Mesendoderm (in vitro differentiated cells): Measurements from ENCODE around the gene PMS2.
"Not testable (repeated sequence)": the region's sequence is repeated elsewhere in the genome, so short reads cannot be mapped to it uniquely, and the experiment has no call there.

Experiments used
- DNase-seq: peaks from one replicate; pipeline ENCODE4 v3.0.0; 2013
- H2AK5ac ChIP-seq: 2 replicates; pipeline ENCODE4 v1.6.1; 2013; ENCODE audit warnings: low read length, inconsistent platforms
- H2BK120ac ChIP-seq: 2 replicates; pipeline ENCODE4 v1.6.1; 2013; ENCODE audit warnings: low read depth, mild to moderate bottlenecking, low read length, moderate library complexity, mixed read lengths
- H2BK15ac ChIP-seq: replicated peaks from 2 replicates; pipeline ENCODE4 v1.6.1; 2013; ENCODE audit warnings: low read depth, mild to moderate bottlenecking, moderate library complexity
- H2BK5ac ChIP-seq: 2 replicates; pipeline ENCODE4 v1.6.1; 2013; ENCODE audit warnings: low read length, inconsistent platforms
- H3K18ac ChIP-seq: 2 replicates; pipeline ENCODE4 v1.6.1; 2013; ENCODE audit warnings: mild to moderate bottlenecking, low read length, mixed read lengths
- H3K23ac ChIP-seq: one replicate; pipeline ENCODE4 v1.6.1; 2013; ENCODE audit warnings: low read length
- H3K27ac ChIP-seq: 2 replicates; pipeline ENCODE4 v1.5.1; 2013; ENCODE audit warnings: low read depth, mild to moderate bottlenecking, inconsistent platforms, low read length, moderate library complexity
- H3K27me3 ChIP-seq: 2 replicates; pipeline ENCODE4 v1.6.1; 2013; ENCODE audit warnings: low read length, control low read depth, mild to moderate bottlenecking, inconsistent platforms; ENCODE audit not compliant: insufficient read depth, poor library complexity
- H3K36me3 ChIP-seq: 2 replicates; pipeline ENCODE4 v1.6.1; 2013; ENCODE audit warnings: low read length, inconsistent platforms; ENCODE audit not compliant: control insufficient read depth, insufficient read depth
- H3K4ac ChIP-seq: one replicate; pipeline ENCODE4 v1.6.1; 2013; ENCODE audit warnings: low read depth, mild to moderate bottlenecking, low read length, moderate library complexity
- H3K4me1 ChIP-seq: 2 replicates; pipeline ENCODE4 v1.6.1; 2013; ENCODE audit warnings: low read depth, low read length, inconsistent platforms; ENCODE audit not compliant: control insufficient read depth
- H3K4me2 ChIP-seq: 2 replicates; pipeline ENCODE4 v1.6.1; 2013; ENCODE audit warnings: low read length
- H3K4me3 ChIP-seq: 2 replicates; pipeline ENCODE4 v1.5.1; 2013; ENCODE audit warnings: mild to moderate bottlenecking, low read length
- H3K56ac ChIP-seq: one replicate; pipeline ENCODE4 v1.6.1; 2013; ENCODE audit warnings: low read length
- H3K79me1 ChIP-seq: 2 replicates; pipeline ENCODE4 v1.6.1; 2013; ENCODE audit warnings: low read length, inconsistent platforms
- H3K79me2 ChIP-seq: 2 replicates; pipeline ENCODE4 v1.6.1; 2013; ENCODE audit warnings: mild to moderate bottlenecking, low read length; ENCODE audit not compliant: control insufficient read depth, insufficient read depth
- H3K9ac ChIP-seq: 2 replicates; pipeline ENCODE4 v1.6.1; 2013; ENCODE audit warnings: low read length, inconsistent platforms
- H4K5ac ChIP-seq: one replicate; pipeline ENCODE4 v1.6.1; 2013; ENCODE audit warnings: low read length
- H4K8ac ChIP-seq: one replicate; pipeline ENCODE4 v1.6.1; 2013; ENCODE audit warnings: low read depth, mild to moderate bottlenecking, control low read depth, low read length, moderate library complexity
- WGBS: extraction: QIAGEN DNeasy Blood & Tissue Kit; methylation state at CpG from one replicate; pipeline ENCODE4 v1.1.7; 2013; ENCODE audit warnings: low lambda C conversion rate, missing lambda C conversion rate; ENCODE audit not compliant: insufficient coverage; ENCODE audit errors: extremely low coverage; 5-methylcytosine and 5-hydroxymethylcytosine counted together

PMS2 gene

DNA sequence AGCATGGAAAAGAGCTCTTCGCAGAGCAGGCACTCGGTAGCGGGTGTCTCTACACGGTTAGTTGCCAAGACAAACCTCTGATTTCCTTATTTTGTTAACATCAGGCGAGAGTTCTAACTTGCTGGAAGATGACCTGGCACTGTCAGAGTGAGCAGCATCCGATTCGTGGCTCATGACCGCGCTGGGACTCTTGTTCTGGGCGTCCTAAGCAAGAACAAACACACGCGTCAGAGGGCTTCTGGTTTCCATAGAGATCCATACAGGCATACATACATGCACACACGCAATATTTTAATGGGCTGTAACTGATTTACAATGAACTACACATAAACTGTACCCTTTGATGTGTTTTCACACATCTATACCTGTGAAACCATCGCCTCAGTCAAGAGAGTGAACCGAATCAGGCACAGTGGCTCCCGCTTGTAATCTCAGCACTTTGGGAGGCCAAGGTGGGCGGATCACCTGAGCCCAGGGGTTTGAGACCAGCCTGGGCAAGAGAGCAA is 73.9 kb downstream of the PMS2 start:
- no CpG with 5 or more reads among the region's 17 CpGs for WGBS
- not testable (repeated sequence) for H3K56ac ChIP-seq

DNA sequence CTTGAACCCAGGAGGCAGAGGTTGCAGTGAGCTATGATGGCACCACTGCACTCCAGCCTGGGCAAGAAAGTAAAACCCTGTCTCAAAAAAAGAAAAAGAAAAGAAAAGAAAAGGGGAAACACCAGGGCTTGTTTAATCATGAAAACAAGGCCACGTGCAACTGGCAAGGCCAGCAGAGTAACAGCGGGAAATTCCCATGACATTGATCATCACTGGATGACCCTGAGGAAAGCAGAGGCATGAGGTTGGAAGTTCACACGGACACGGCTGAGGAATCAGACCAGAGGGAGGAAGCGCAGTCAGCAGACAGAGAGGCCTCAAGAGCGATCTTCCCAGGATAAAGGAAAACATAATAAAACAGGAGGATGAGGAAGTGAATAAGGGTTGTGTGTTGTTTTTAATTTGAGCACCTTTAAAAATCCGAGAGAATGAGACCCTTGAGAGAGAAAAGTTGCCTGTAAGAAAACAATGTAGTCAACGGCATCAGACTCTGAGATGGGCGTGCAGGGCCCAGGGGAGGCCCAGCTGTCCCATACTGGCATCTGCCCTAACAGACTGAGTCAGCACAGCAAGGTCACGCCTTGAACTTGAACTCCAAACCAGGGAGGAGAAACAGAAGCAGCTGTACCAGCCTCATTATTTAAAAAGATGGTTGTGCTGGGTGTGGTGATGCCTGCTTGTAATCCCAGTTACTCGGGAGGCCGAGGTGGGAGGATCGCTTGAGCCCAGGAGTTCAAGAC is 76.8 kb downstream of the PMS2 start:
- H3K27ac ChIP-seq = not testable (repeated sequence)

More for the DNA sequence above, 73.9 kb downstream of the PMS2 start:
- not testable (repeated sequence) for H3K36me3 ChIP-seq, H3K9ac ChIP-seq, H3K23ac ChIP-seq, DNase-seq, H3K4me2 ChIP-seq, H3K79me2 ChIP-seq, H2BK5ac ChIP-seq, H2AK5ac ChIP-seq, H3K4me3 ChIP-seq, H3K18ac ChIP-seq, H3K27me3 ChIP-seq, H2BK15ac ChIP-seq, H3K4ac ChIP-seq, H4K8ac ChIP-seq, H3K4me1 ChIP-seq, H3K79me1 ChIP-seq, H4K5ac ChIP-seq, H3K27ac ChIP-seq, H2BK120ac ChIP-seq

DNA sequence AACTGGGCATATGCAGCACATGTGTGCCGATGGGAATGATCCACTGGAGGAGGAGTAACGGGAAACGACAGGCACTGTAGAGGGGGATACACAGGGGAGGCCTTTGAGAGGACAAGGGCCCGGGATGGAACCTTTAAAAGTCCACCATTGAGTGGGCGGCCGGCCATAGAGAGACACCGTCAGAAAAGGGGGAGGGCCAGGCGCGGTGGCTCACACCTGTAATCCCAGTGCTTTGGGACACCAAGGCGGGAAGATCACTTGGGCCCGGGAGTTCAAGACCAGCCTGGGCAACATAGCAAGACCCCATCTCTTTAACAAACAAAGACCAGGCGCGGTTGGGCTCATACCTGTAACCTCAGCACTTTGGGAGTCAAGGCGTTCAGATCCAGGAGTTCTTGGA is 77.6 kb downstream of the PMS2 start:
- not testable (repeated sequence) for H2BK120ac ChIP-seq, H3K9ac ChIP-seq, DNase-seq, H3K4me1 ChIP-seq, H2BK5ac ChIP-seq, H3K18ac ChIP-seq, H3K4ac ChIP-seq, H2AK5ac ChIP-seq, H4K8ac ChIP-seq, H3K4me2 ChIP-seq, H3K27ac ChIP-seq, H4K5ac ChIP-seq, H3K27me3 ChIP-seq, H3K4me3 ChIP-seq, H2BK15ac ChIP-seq, H3K23ac ChIP-seq, H3K79me1 ChIP-seq, H3K36me3 ChIP-seq, H3K56ac ChIP-seq, H3K79me2 ChIP-seq
- WGBS = no CpG with 5 or more reads among the region's 14 CpGs

More for the DNA sequence above, 76.8 kb downstream of the PMS2 start:
- not testable (repeated sequence) for H3K79me2 ChIP-seq, H4K5ac ChIP-seq, H4K8ac ChIP-seq, H3K56ac ChIP-seq, H3K4ac ChIP-seq, H3K18ac ChIP-seq, H3K36me3 ChIP-seq, H3K9ac ChIP-seq, H3K79me1 ChIP-seq, H2BK120ac ChIP-seq, H2AK5ac ChIP-seq, H3K27me3 ChIP-seq, H3K4me2 ChIP-seq, H2BK5ac ChIP-seq, H3K4me1 ChIP-seq, H3K23ac ChIP-seq, H2BK15ac ChIP-seq, DNase-seq, H3K4me3 ChIP-seq
- no CpG with 5 or more reads among the region's 13 CpGs for WGBS

DNA sequence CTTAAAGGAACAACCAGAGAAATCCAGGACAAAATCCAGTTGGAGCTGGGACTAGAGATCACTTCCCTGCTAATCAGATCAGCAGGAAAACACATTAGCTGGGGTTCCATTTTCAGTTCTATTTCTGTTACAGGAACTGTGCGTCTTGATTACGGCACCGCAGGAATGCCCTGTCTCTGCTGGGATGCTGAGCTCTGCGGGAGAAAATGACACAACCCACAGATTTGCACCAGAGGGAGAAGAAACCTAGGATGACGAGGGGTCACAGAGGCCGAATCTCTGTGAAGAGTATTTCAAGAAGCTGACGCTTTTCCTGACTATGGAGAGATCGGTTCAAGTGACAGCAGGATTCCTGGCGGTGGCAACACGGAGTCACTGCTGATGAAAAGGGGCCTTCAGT is 78.6 kb downstream of the PMS2 start:
- not testable (repeated sequence) for H4K8ac ChIP-seq, H3K36me3 ChIP-seq, H3K4ac ChIP-seq, H3K4me2 ChIP-seq, H3K79me1 ChIP-seq, H3K27me3 ChIP-seq, H2AK5ac ChIP-seq, H3K56ac ChIP-seq, H3K9ac ChIP-seq, H3K4me3 ChIP-seq, H3K79me2 ChIP-seq, H4K5ac ChIP-seq, H3K18ac ChIP-seq, H3K4me1 ChIP-seq, H2BK15ac ChIP-seq, H3K23ac ChIP-seq, H2BK5ac ChIP-seq, DNase-seq, H2BK120ac ChIP-seq, H3K27ac ChIP-seq
- WGBS = no CpG with 5 or more reads among the region's 10 CpGs

DNA sequence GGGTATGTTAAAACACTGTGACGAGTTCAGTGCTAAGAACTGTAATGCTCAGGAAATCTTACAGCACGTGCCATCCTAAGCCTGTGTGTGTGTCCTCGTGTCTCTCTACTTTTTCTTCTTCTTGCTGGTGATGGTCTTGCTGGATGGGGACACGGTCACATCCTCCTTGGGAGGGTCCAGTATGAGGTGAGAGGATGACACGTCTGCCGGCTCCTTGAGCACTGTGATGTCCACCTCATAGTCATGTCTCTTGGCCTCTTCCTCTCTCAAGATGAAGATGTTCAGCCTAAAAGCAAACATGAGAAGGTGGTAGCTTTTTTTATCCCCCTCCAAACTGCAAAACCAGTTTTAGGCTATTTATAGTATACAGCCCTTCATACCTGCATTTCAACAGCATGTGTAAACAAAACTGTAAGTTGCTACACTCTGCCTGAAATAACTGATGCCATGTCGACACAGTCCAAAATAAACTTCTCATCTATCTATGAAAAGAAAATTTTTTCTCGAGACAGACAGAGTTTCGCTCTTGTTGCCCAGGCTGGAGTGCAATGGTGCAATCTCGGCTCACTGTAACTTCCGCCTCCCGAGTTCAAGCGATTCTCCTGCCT is 82.5 kb downstream of the PMS2 start:
- H3K4me2 ChIP-seq, H3K18ac ChIP-seq, DNase-seq, H4K5ac ChIP-seq, H3K23ac ChIP-seq, H2AK5ac ChIP-seq, H3K56ac ChIP-seq, H3K79me1 ChIP-seq, H3K4ac ChIP-seq, H3K27me3 ChIP-seq, H2BK5ac ChIP-seq, H3K9ac ChIP-seq, H3K4me3 ChIP-seq, H3K27ac ChIP-seq, H2BK15ac ChIP-seq, H3K36me3 ChIP-seq, H2BK120ac ChIP-seq, H3K4me1 ChIP-seq, H3K79me2 ChIP-seq, H4K8ac ChIP-seq: not testable (repeated sequence)
- WGBS = no CpG with 5 or more reads among the region's 13 CpGs
